Measurements from ENCODE around the gene F5.

The F5 gene

DNA sequence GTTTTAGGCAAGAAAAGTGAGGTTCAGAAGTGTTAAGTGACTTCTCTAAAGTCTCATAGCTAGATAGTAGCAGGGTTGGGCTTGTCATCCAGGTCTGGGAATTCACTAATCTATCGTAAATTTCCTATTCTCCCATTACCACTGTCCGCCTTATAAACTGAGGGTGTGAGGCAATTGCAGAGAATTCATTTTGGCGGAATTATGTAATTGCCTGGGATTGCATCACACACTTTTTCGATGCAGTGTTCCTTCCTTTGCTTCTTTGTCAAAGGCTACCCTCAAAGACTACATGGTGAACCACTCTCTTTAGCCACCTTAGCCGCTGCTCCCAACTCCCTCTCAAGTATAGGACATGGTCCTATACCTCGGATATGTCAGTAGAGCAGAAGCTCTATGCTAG lies 24.6 kb upstream of the F5 start:
- Histone ChIP-seq H3K27me3 (ENCODE audit: control insufficient read depth, insufficient read depth, low read length) (no peaks in the 10 kb centered on the region), H3K27ac (ENCODE audit: low read depth, low read length) (no peak overlapping the region), H3K9me3 (ENCODE audit: control insufficient read depth, insufficient read depth, low read depth, low read length) (no peaks in the 10 kb centered on the region), H3K4me1 (ENCODE audit: control insufficient read depth, insufficient read depth, low read length) (no peaks in the 10 kb centered on the region), H3K36me3 (ENCODE audit: control insufficient read depth, insufficient read depth, low read length) (no peaks in the 10 kb centered on the region), H3K9ac (ENCODE audit: low read length) (no peak overlapping the region), H3K4me3 (ENCODE audit: low read depth, low read length) (no peak overlapping the region)

DNA sequence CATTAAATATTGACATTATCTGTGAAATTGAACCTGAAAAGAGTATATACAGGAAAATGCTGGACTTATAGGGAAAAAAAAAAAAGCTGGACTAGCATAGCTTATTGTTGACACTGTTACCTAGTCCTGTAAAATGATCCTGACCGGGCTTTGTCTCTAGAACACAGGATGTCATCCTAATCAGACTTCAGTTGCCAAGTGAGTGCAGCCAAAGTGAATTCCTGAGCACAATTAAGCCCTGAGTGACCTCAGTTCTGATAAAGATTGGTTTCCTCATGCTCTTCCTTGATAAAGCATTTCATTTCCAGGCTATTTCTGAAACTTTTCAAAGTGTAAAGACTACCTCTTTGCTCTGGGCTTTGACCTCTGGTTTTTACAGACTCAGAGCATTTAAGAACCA lies 23.8 kb upstream of the F5 start:
- Histone ChIP-seq H3K36me3 (ENCODE audit: control insufficient read depth, insufficient read depth, low read length) (no peaks in the 10 kb centered on the region), H3K27me3 (ENCODE audit: control insufficient read depth, insufficient read depth, low read length) (no peaks in the 10 kb centered on the region), H3K9me3 (ENCODE audit: control insufficient read depth, insufficient read depth, low read depth, low read length) (no peaks in the 10 kb centered on the region), H3K4me3 (ENCODE audit: low read depth, low read length) (no peak overlapping the region), H3K27ac (ENCODE audit: low read depth, low read length) (no peak overlapping the region), H3K9ac (ENCODE audit: low read length) (no peak overlapping the region), H3K4me1 (ENCODE audit: control insufficient read depth, insufficient read depth, low read length) (no peaks in the 10 kb centered on the region)

DNA sequence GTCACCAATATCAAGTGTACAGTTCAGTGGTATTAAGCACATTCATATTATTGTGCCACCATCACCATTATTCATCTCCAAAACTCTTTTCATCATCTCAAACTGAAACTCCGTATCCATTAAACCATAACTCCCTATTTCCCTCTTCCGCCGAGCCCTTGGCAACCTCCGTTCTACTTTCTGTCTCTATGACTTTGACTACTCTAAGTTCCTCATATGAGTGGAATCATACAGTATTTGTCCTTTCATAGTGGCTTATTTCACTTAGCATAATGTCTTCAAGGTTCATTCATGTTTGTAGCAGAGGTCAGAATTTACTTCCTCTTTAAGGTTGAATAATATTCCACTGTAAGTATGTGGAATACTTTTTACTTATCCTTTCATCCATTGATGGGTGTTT lies 21.9 kb upstream of the F5 start:
- Histone ChIP-seq H3K27me3 (ENCODE audit: control insufficient read depth, insufficient read depth, low read length) (no peaks in the 10 kb centered on the region), H3K4me1 (ENCODE audit: control insufficient read depth, insufficient read depth, low read length) (no peaks in the 10 kb centered on the region), H3K9me3 (ENCODE audit: control insufficient read depth, insufficient read depth, low read depth, low read length) (no peaks in the 10 kb centered on the region), H3K9ac (ENCODE audit: low read length) (no peak overlapping the region), H3K4me3 (ENCODE audit: low read depth, low read length) (no peak overlapping the region), H3K27ac (ENCODE audit: low read depth, low read length) (no peak overlapping the region), H3K36me3 (ENCODE audit: control insufficient read depth, insufficient read depth, low read length) (no peaks in the 10 kb centered on the region)

DNA sequence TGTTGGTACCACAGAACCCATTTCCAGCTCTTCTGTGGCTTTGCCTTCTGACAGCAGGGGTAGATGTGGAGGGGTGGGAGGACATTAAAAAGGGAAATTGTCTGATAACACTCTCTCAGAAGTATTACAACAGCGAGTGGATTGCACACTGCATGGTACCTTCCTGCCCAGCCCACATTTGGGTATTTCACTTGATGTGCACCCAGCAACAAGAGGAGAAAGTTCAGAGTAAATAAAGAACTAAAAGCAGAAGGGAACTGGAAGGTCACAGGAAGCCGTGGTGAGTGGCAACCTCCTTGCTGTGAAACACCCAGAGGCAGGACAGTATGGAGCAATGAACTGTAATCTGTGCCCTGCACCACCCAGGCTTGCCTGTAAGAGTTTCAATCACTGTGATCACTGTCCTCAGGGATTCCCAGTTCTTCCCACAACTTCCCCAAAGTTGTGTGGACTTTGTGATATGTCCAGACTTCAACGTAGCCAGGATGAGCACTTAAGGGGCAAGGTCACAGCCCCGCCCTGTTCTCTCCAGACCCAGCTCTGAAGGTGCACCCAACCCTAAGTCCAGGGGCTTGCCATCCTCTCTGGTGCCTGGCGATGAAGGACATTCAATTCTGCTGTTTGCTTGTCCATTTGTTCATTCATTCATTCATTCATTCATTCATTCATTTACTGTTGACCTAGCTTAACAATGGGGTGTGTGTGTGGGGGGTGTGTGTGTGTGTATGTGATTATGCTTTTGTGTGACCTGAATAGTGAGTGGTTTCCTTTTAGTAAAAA lies 18.7 kb upstream of the F5 start:
- no peaks in the 10 kb centered on the region for H3K9me3 ChIP-seq (ENCODE audit: control insufficient read depth, insufficient read depth, low read depth, low read length)
- no peaks in the 10 kb centered on the region for H3K4me1 ChIP-seq (ENCODE audit: control insufficient read depth, insufficient read depth, low read length)
- H3K9ac ChIP-seq (ENCODE audit: low read length) = no peak overlapping the region
- no peak overlapping the region for H3K27ac ChIP-seq (ENCODE audit: low read depth, low read length)
- H3K4me3 ChIP-seq (ENCODE audit: low read depth, low read length) = no peak overlapping the region
- no peaks in the 10 kb centered on the region for H3K36me3 ChIP-seq (ENCODE audit: control insufficient read depth, insufficient read depth, low read length)
- no peaks in the 10 kb centered on the region for H3K27me3 ChIP-seq (ENCODE audit: control insufficient read depth, insufficient read depth, low read length)

DNA sequence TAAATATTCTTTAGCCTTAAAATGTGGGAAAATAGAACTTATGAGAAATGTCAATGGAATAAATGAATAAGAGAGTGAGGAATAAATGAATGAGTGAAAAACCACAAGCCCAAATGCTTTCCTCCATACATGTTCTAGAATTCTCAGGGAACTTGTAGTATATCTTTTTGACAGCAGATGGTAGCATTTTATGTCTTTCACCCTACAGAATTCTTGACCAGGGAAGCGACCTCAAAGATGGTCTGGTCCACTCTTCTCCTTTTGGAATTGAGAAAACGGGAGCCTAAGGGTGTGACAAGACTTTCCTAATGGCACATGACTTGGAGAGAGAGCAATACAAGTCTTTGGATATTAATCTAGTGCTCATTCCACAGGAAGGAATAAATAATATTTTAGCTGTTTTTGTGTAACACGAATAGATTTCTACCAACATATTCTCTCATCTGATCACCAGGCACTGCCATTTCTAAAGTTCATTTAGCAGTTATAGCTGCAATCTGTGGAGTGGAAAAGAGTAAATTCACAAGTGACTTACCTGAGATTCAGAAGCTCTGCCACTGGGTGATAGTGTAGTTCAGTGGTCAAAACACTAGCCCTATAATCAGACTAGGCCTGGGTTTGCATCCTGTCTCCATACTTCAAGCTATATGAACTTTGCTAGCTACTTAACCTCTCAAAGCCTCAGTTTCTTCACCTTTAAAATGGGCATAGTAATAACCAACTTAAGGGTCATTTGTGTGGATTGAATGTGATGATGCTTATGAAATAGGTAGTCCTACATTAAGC lies 15.0 kb upstream of the F5 start:
- no peaks in the 10 kb centered on the region for H3K27me3 ChIP-seq (ENCODE audit: control insufficient read depth, insufficient read depth, low read length)
- no peaks in the 10 kb centered on the region for H3K36me3 ChIP-seq (ENCODE audit: control insufficient read depth, insufficient read depth, low read length)
- H3K9me3 ChIP-seq (ENCODE audit: control insufficient read depth, insufficient read depth, low read depth, low read length) = no peaks in the 10 kb centered on the region
- no peak overlapping the region for H3K27ac ChIP-seq (ENCODE audit: low read depth, low read length)
- H3K4me1 ChIP-seq (ENCODE audit: control insufficient read depth, insufficient read depth, low read length) = no peaks in the 10 kb centered on the region
- no peak overlapping the region for H3K4me3 ChIP-seq (ENCODE audit: low read depth, low read length)
- H3K9ac ChIP-seq (ENCODE audit: low read length) = no peak overlapping the region

DNA sequence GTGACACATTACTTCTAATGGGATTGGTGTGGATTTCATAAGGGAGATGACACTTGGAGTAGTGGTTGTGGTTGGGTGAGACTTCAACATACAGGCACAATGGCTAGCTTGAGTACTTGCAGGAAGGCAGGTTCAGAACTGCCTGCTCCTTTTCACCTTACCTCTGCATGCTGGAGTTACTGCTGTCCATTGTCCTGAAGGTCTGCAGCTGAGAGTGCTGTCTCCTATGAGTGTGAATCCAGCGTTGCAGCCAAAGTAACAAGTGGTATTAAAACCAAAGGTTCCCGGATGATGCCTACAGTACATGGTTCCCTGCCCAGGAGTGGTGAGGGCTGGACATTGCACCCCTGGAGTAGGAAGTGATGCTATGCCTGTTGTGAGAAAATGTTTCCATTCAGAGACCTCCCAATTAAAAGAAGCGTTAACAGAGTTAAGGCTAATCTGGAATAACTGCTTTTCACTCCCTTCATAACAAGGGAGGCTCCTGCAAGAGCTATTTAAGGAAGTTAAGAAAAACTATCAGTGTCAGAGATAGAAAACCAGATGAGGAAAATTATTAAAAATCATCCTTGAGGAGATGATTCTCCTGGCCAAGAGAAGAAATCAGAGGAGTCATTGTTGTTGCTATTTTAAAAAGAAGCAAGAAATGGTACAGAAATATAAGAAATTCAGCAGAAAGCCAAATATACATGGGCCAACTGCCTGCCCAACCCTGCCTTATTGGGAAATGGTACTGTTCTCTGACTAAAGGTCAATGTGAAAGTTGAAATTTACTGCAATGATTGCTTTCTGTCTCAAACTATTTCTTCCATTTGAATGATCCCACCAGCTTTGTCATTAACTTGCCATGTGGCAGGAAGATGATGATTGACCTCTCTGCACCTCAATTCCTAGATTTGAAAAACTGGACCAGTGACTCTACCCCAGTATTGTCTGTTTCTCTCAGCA lies 9.8 kb upstream of the F5 start:
- 0 out of 2 replicates have a peak, but pooled peaks cover 3% of the 10 kb centered on the region for H3K27me3 ChIP-seq (ENCODE audit: control insufficient read depth, insufficient read depth, low read length)
- H3K4me3 ChIP-seq (ENCODE audit: low read depth, low read length) = no peak overlapping the region
- H3K9ac ChIP-seq (ENCODE audit: low read length) = no peak overlapping the region

DNA sequence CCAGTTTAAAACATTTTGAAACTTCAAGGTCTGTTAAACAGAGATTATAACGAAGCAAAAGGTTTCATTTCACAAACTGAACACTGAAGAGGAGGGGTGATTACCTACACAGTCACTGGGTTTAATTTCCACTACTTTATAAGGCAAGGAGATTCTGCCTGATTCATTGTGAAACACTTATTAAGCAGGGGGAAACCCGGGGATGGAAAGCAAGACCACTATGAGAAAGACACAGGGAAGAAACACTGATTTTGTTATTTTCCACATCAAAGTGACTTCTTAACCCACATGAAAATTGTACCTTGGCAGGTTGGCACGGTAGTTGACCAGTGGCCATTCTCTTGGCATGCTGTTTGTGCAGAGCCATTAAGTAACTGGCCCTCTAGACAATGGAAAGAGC lies 8.1 kb upstream of the F5 start:
- H3K36me3 ChIP-seq (ENCODE audit: control insufficient read depth, insufficient read depth, low read length) = no peaks in the 10 kb centered on the region
- no peaks in the 10 kb centered on the region for H3K9me3 ChIP-seq (ENCODE audit: control insufficient read depth, insufficient read depth, low read depth, low read length)
- H3K4me1 ChIP-seq (ENCODE audit: control insufficient read depth, insufficient read depth, low read length) = no peaks in the 10 kb centered on the region
- H3K27me3 ChIP-seq (ENCODE audit: control insufficient read depth, insufficient read depth, low read length) = 0 out of 2 replicates have a peak, but pooled peaks cover 3% of the 10 kb centered on the region
- no peak overlapping the region for H3K27ac ChIP-seq (ENCODE audit: low read depth, low read length)
- no peak overlapping the region for H3K4me3 ChIP-seq (ENCODE audit: low read depth, low read length)
- no peak overlapping the region for H3K9ac ChIP-seq (ENCODE audit: low read length)

More for the DNA sequence above, 9.8 kb upstream of the F5 start:
- H3K27ac ChIP-seq (ENCODE audit: low read depth, low read length) = no peak overlapping the region
- H3K9me3 ChIP-seq (ENCODE audit: control insufficient read depth, insufficient read depth, low read depth, low read length) = no peaks in the 10 kb centered on the region
- H3K36me3 ChIP-seq (ENCODE audit: control insufficient read depth, insufficient read depth, low read length) = no peaks in the 10 kb centered on the region
- no peaks in the 10 kb centered on the region for H3K4me1 ChIP-seq (ENCODE audit: control insufficient read depth, insufficient read depth, low read length)

DNA sequence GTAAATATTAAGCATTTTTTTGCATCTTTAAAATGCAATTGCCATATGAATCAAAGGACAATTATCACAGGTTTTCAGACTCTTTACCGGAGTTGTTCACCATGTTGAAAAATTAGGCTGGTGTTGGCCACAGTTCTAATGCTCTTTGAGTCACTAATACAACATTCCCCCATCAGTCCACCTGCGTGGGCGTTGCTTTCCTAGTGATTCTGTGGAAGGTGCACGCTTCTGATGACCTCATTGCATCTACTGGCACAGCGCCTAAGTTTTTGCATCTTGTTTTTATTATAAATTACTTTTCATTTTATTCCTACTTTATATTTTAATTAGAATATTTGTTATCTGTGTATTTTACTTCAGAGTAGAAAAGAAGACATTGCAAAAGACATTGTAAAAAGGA lies 4.7 kb upstream of the F5 start:
- Histone ChIP-seq H3K27me3 (ENCODE audit: control insufficient read depth, insufficient read depth, low read length) (peaks cover 6% of the 10 kb centered on the region; the same call in 1 of the 2 replicates), H3K27ac (ENCODE audit: low read depth, low read length) (no peak overlapping the region), H3K4me3 (ENCODE audit: low read depth, low read length) (no peak overlapping the region), H3K4me1 (ENCODE audit: control insufficient read depth, insufficient read depth, low read length) (peaks cover 3% of the 10 kb centered on the region; the same call in 1 of the 2 replicates), H3K9me3 (ENCODE audit: control insufficient read depth, insufficient read depth, low read depth, low read length) (no peaks in the 10 kb centered on the region), H3K9ac (ENCODE audit: low read length) (no peak overlapping the region), H3K36me3 (ENCODE audit: control insufficient read depth, insufficient read depth, low read length) (no peaks in the 10 kb centered on the region)

DNA sequence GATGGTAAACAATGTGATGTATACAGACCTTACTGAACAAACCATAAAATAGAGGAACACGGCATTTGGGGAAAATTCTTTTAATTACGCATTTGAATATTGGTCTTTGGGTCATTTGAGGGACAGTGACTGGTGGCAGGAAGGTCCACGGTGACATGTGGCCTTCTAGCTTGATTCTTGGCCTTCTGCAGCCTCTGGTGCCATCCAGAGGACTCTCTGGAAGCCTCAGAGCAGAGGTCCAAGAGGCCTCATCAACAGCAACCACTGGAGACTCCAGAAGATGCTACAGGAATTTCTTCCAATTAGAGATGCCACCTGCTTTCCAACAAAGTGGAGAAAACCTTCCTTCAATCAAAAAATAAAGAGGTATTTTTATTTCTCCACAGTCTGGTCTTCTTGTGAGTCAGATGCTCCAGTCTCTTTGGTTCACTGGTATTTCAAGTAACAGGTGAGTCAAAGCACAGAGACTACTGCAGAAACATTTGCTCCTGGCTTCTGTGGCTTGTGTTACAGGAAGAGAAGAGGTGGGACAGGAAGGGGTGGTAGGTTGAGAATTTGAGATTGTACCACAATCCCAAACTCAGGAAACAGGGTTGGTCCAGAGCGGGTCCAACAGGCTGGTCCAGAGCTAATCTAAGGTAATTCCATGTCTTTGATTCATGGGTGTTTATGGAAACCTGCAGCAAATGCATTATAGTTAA lies 2.7 kb upstream of the F5 start:
- no peaks in the 10 kb centered on the region for H3K9me3 ChIP-seq (ENCODE audit: control insufficient read depth, insufficient read depth, low read depth, low read length)
- H3K4me3 ChIP-seq (ENCODE audit: low read depth, low read length) = no peak overlapping the region
- H3K27me3 ChIP-seq (ENCODE audit: control insufficient read depth, insufficient read depth, low read length) = peaks cover 6% of the 10 kb centered on the region
- H3K9ac ChIP-seq (ENCODE audit: low read length) = no peak overlapping the region
- H3K27ac ChIP-seq (ENCODE audit: low read depth, low read length) = no peak overlapping the region
- H3K4me1 ChIP-seq (ENCODE audit: control insufficient read depth, insufficient read depth, low read length) = peaks cover 3% of the 10 kb centered on the region; the same call in 1 of the 2 replicates
- no peaks in the 10 kb centered on the region for H3K36me3 ChIP-seq (ENCODE audit: control insufficient read depth, insufficient read depth, low read length)

DNA sequence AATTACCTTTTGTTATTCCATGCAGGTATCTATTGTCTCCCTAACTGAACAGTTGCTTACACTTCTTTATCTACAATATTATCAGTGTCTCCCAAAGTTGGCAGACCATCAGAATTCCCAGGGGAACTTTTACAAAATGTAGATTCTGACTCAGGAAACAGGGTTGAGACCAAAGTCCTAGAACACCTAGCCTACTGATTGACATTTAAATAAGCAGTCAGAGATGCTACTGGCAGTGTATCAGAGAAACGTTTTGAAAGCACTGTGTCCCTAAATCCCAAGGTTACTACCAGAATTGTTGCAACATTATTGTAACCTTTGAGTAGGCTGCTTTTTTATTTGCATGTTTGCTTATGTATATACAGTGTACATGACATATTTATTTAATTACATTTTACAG lies 1.8 kb upstream of the F5 start:
- Histone ChIP-seq H3K27me3 (ENCODE audit: control insufficient read depth, insufficient read depth, low read length) (peaks cover 6% of the 10 kb centered on the region), H3K9me3 (ENCODE audit: control insufficient read depth, insufficient read depth, low read depth, low read length) (no peaks in the 10 kb centered on the region), H3K4me3 (ENCODE audit: low read depth, low read length) (no peak overlapping the region), H3K27ac (ENCODE audit: low read depth, low read length) (no peak overlapping the region), H3K4me1 (ENCODE audit: control insufficient read depth, insufficient read depth, low read length) (peaks cover 3% of the 10 kb centered on the region; the same call in 1 of the 2 replicates), H3K9ac (ENCODE audit: low read length) (no peak overlapping the region), H3K36me3 (ENCODE audit: control insufficient read depth, insufficient read depth, low read length) (no peaks in the 10 kb centered on the region)
